Erythroblast (primary cell): Measurements from ENCODE around the gene HORMAD2.

Experiments
- GATA1 ChIP-seq: IDR thresholded peaks from 2 replicates; pipeline ENCODE4 v1.6.1; 2011; ENCODE audit warnings: low read depth, mild to moderate bottlenecking, control low read depth, low read length, moderate library complexity
- POLR2A ChIP-seq: IDR thresholded peaks from 2 replicates; pipeline ENCODE4 v1.6.1; 2011; ENCODE audit warnings: mild to moderate bottlenecking, low read length

GRCh38 chr22:30206944-30207343, 126.7 kb downstream of the HORMAD2 start:
- TF ChIP-seq POLR2A (no peak), GATA1 (no peak)
